ENCODE data around the gene KCNIP2. TPM values are rescaled to one million over a fixed set of nuclear protein-coding genes. Genes with fewer than 3 reads are reported as not detected.

Gene KCNIP2
- polyA plus RNA-seq, 1 of the 3 experiments (the other 2 are of a cell fraction) = 1.0 TPM

GRCh38 chr10:101867931-101868330 lies 24.3 kb upstream of the KCNIP2 start:
- CTCF ChIA-PET = interaction anchor here (2.3 kb wide), 1 partner anchor 24 kb away, joined by 7 read pairs; the partner anchor contains the start of gene KCNIP2

More at GRCh38 chr10:101867931-101868330, 24.3 kb upstream of the KCNIP2 start:
- POLR2A ChIA-PET = no interaction called here
- H2AFZ ChIP-seq (ENCODE audit: low read depth) = no peak overlapping the region
- peaks cover 0 to 16% of the 10 kb centered on the region in 2 experiments for H3K36me3 ChIP-seq (replicated peaks in 1 of 2; ENCODE audit: control insufficient read depth in 1 of 2, insufficient read depth in 2 of 2, low read length in 1 of 2)
- H3K4me1 ChIP-seq (ENCODE audit: control insufficient read depth in 1 of 2, insufficient read depth in 2 of 2, low read depth in 1 of 2, low read length in 1 of 2) = no peaks in the 10 kb centered on the region
- no peak overlapping the region for H3K27ac ChIP-seq (ENCODE audit: low read depth in 2 of 2, low read length in 1 of 2)
- H3F3A ChIP-seq (replicated peaks; ENCODE audit: insufficient read depth) = no peaks in the 10 kb centered on the region
- TF ChIP-seq JUND (IDR thresholded peaks at IDR 0.05) (no peak), SIN3A (IDR thresholded peaks at IDR 0.05; ENCODE audit: borderline replicate concordance, low read depth, low read length) (no peak), IRF3 (IDR thresholded peaks at IDR 0.05; ENCODE audit: low read depth, low read length) (no peak), USF1 (IDR thresholded peaks at IDR 0.05; ENCODE audit: borderline replicate concordance, low read depth) (no peak), NRF1 (IDR thresholded peaks at IDR 0.05; ENCODE audit: low read depth, low read length) (no peak), NFIC (IDR thresholded peaks at IDR 0.05; ENCODE audit: borderline replicate concordance) (no peak), MAX (IDR thresholded peaks at IDR 0.05; ENCODE audit: low read depth) (no peak), FOSL2 (IDR thresholded peaks at IDR 0.05; ENCODE audit: borderline replicate concordance, low read depth) (no peak), TAF1 (IDR thresholded peaks at IDR 0.05; ENCODE audit: borderline replicate concordance, low read depth, low read length) (no peak), YY1 (IDR thresholded peaks at IDR 0.05; ENCODE audit: low read depth) (no peak), RCOR1 (IDR thresholded peaks at IDR 0.05; ENCODE audit: low read length) (no peak), GATA2 (CRISPR knock-in tag; IDR thresholded peaks at IDR 0.05) (no peak)
- TF ChIP-seq, protein P1, sequence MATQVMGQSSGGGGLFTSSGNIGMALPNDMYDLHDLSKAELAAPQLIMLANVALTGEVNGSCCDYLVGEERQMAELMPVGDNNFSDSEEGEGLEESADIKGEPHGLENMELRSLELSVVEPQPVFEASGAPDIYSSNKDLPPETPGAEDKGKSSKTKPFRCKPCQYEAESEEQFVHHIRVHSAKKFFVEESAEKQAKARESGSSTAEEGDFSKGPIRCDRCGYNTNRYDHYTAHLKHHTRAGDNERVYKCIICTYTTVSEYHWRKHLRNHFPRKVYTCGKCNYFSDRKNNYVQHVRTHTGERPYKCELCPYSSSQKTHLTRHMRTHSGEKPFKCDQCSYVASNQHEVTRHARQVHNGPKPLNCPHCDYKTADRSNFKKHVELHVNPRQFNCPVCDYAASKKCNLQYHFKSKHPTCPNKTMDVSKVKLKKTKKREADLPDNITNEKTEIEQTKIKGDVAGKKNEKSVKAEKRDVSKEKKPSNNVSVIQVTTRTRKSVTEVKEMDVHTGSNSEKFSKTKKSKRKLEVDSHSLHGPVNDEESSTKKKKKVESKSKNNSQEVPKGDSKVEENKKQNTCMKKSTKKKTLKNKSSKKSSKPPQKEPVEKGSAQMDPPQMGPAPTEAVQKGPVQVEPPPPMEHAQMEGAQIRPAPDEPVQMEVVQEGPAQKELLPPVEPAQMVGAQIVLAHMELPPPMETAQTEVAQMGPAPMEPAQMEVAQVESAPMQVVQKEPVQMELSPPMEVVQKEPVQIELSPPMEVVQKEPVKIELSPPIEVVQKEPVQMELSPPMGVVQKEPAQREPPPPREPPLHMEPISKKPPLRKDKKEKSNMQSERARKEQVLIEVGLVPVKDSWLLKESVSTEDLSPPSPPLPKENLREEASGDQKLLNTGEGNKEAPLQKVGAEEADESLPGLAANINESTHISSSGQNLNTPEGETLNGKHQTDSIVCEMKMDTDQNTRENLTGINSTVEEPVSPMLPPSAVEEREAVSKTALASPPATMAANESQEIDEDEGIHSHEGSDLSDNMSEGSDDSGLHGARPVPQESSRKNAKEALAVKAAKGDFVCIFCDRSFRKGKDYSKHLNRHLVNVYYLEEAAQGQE (IDR thresholded peaks at IDR 0.05; ENCODE audit: low read depth, low read length) = no peak
- TF ChIP-seq, protein P2, sequence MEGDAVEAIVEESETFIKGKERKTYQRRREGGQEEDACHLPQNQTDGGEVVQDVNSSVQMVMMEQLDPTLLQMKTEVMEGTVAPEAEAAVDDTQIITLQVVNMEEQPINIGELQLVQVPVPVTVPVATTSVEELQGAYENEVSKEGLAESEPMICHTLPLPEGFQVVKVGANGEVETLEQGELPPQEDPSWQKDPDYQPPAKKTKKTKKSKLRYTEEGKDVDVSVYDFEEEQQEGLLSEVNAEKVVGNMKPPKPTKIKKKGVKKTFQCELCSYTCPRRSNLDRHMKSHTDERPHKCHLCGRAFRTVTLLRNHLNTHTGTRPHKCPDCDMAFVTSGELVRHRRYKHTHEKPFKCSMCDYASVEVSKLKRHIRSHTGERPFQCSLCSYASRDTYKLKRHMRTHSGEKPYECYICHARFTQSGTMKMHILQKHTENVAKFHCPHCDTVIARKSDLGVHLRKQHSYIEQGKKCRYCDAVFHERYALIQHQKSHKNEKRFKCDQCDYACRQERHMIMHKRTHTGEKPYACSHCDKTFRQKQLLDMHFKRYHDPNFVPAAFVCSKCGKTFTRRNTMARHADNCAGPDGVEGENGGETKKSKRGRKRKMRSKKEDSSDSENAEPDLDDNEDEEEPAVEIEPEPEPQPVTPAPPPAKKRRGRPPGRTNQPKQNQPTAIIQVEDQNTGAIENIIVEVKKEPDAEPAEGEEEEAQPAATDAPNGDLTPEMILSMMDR (IDR thresholded peaks at IDR 0.05) = no peak
- H4K20me1 ChIP-seq (ENCODE audit: insufficient read depth) = no peaks in the 10 kb centered on the region
- no peaks in the 10 kb centered on the region for H3K27me3 ChIP-seq (ENCODE audit: insufficient read depth)
- 63% methylated on average over 1 of the region's 1 CpG for WGBS (ENCODE audit: low lambda C conversion rate)
- DNase-seq = no peak
- no peak overlapping the region for H3K9ac ChIP-seq
- no peak overlapping the region for H3K4me3 ChIP-seq (ENCODE audit: low read depth in 2 of 2, low read length in 1 of 2)
- no peaks in the 10 kb centered on the region for H3K9me2 ChIP-seq
- H3K4me2 ChIP-seq = no peak overlapping the region
- no peaks in the 10 kb centered on the region for H3K79me2 ChIP-seq (ENCODE audit: insufficient read depth)
- no peaks in the 10 kb centered on the region for H3K9me3 ChIP-seq
